ENCODE data around the gene TUBA3E.
"Not testable (repeated sequence)": the region's sequence is repeated elsewhere in the genome, so short reads cannot be mapped to it uniquely, and the experiment has no call there.

DNA sequence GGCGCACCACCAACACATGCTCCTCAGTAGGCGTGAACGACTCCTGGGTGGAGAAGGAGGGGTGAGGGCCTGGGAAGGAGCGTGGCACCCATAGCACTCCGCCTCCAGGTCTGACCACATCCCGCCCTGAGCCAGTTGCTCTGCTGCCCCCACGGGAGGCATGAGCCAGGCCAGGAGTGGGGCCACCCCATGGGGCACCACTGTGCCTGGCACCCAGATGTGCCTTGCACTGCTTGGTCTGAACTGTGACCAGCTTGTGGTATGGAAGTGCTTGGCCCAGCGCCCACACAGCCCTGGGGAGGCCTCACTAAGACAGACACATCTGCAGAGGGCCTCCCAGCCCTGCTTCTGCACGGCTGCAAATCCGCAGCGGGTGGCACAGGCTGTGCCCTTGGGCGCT, 40.9 kb downstream of the TUBA3E start:
- not testable (repeated sequence) for TF ChIP-seq EP300, POLR2A, POLR2AphosphoS5 (IDR thresholded peaks at IDR 0.05)
- TF ChIP-seq, protein P1, sequence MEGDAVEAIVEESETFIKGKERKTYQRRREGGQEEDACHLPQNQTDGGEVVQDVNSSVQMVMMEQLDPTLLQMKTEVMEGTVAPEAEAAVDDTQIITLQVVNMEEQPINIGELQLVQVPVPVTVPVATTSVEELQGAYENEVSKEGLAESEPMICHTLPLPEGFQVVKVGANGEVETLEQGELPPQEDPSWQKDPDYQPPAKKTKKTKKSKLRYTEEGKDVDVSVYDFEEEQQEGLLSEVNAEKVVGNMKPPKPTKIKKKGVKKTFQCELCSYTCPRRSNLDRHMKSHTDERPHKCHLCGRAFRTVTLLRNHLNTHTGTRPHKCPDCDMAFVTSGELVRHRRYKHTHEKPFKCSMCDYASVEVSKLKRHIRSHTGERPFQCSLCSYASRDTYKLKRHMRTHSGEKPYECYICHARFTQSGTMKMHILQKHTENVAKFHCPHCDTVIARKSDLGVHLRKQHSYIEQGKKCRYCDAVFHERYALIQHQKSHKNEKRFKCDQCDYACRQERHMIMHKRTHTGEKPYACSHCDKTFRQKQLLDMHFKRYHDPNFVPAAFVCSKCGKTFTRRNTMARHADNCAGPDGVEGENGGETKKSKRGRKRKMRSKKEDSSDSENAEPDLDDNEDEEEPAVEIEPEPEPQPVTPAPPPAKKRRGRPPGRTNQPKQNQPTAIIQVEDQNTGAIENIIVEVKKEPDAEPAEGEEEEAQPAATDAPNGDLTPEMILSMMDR (IDR thresholded peaks at IDR 0.05), result not testable (repeated sequence)
